ENCODE measurements around the gene HLF.

The HLF gene

DNA sequence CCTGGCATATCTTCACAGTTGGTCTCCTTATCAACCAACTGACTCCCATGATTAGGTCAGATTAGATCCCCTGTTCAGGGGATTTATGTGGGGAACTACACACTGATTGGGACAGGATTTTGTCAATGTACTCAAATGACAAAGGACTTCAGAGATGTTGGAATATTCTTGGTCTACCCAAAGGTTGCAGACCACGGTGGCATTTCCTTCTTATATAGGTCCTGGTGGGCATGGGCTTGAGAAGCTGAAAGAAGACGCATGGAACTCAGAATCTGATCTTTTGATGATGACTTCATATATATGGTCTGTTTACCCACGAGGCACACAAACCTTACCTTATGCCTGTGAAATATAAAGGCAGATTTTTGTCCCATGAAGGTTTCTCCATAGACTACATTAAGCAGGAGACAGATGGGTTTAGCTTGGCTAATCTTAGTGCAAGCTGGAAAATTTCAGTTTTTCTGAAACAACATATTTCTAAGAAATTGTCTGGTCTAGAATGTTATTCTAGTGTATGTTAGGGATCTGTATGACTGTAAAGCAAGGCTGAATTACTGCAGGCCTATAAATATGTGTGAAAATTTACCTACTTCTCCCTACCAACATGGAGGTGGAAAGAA is 33.5 kb downstream of the HLF start:
- no peak overlapping the region for H3K4me3 ChIP-seq (replicated peaks; ENCODE audit: low read depth, low read length)
- H3K27me3 ChIP-seq (replicated peaks; ENCODE audit: control insufficient read depth, insufficient read depth, low read length): no peaks in the 10 kb centered on the region; the same call in 1 of the 2 replicates
- no peaks in the 10 kb centered on the region for H3K36me3 ChIP-seq (ENCODE audit: control insufficient read depth, insufficient read depth, low read length)
- no peak for DNase-seq (ENCODE audit: extremely low read depth, insufficient read length)
- TF ChIP-seq, protein P1, sequence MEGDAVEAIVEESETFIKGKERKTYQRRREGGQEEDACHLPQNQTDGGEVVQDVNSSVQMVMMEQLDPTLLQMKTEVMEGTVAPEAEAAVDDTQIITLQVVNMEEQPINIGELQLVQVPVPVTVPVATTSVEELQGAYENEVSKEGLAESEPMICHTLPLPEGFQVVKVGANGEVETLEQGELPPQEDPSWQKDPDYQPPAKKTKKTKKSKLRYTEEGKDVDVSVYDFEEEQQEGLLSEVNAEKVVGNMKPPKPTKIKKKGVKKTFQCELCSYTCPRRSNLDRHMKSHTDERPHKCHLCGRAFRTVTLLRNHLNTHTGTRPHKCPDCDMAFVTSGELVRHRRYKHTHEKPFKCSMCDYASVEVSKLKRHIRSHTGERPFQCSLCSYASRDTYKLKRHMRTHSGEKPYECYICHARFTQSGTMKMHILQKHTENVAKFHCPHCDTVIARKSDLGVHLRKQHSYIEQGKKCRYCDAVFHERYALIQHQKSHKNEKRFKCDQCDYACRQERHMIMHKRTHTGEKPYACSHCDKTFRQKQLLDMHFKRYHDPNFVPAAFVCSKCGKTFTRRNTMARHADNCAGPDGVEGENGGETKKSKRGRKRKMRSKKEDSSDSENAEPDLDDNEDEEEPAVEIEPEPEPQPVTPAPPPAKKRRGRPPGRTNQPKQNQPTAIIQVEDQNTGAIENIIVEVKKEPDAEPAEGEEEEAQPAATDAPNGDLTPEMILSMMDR (IDR thresholded peaks at IDR 0.05; ENCODE audit: insufficient read depth, low read length, poor library complexity, severe bottlenecking): no peak

DNA sequence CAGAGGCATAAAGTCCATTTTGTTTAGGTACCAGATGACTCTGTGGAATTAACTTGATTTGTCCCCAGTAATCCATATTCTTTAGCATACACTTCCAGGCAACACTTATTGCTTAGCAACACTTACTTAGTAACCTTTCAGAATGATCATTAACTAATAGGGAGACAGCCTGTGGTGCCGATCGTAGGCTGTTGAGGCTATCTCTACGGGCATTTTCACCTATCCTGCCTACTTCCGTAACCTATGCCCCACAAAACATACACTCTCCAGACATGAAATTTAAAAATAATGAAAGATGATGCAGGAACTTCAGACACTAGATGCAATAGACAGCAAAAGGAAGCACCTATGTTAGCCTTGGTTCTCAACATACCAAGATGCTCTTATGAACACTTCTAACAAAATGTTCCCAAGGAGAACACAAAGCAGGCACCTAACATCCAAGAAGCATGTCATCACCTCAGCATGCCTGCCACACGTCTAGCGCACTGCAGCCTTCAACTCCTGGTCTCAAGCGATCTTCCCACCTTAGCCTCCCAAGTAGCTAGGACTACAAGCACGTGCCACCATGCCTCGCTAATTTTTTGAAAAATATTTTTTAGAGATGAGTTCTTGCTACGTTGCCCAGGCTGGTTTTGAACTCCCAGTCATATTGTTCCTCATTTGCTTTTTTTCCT is 34.5 kb downstream of the HLF start:
- Histone ChIP-seq H3K4me3 (replicated peaks; ENCODE audit: low read depth, low read length) (no peak overlapping the region), H3K36me3 (ENCODE audit: control insufficient read depth, insufficient read depth, low read length) (no peaks in the 10 kb centered on the region), H3K27me3 (replicated peaks; ENCODE audit: control insufficient read depth, insufficient read depth, low read length) (no peaks in the 10 kb centered on the region)
- no peak for DNase-seq (ENCODE audit: extremely low read depth, insufficient read length)
- TF ChIP-seq, protein P1 (IDR thresholded peaks at IDR 0.05; ENCODE audit: insufficient read depth, low read length, poor library complexity, severe bottlenecking): no peak

DNA sequence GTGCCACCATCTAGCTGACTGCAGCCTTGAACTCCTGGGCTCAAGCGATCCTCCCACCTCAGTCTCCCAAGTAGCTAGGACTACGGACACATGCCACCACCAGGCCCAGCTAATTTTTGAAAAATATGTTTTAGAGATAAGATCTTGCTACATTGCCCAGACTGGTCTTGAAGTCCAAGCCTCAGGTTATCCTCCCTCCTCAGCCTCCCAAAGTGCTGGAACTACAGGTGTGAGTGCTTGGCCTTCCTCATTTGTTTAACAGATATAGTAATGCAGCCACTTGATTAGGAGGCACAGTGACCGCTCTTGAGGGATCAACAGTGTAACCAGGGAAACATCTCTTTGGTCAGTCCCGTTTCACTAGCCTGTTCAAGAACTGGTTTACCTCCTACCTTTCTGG is 35.1 kb downstream of the HLF start:
- TF ChIP-seq, protein P1 (IDR thresholded peaks at IDR 0.05; ENCODE audit: insufficient read depth, low read length, poor library complexity, severe bottlenecking): no peak
- H3K4me3 ChIP-seq (replicated peaks; ENCODE audit: low read depth, low read length): no peak overlapping the region

DNA sequence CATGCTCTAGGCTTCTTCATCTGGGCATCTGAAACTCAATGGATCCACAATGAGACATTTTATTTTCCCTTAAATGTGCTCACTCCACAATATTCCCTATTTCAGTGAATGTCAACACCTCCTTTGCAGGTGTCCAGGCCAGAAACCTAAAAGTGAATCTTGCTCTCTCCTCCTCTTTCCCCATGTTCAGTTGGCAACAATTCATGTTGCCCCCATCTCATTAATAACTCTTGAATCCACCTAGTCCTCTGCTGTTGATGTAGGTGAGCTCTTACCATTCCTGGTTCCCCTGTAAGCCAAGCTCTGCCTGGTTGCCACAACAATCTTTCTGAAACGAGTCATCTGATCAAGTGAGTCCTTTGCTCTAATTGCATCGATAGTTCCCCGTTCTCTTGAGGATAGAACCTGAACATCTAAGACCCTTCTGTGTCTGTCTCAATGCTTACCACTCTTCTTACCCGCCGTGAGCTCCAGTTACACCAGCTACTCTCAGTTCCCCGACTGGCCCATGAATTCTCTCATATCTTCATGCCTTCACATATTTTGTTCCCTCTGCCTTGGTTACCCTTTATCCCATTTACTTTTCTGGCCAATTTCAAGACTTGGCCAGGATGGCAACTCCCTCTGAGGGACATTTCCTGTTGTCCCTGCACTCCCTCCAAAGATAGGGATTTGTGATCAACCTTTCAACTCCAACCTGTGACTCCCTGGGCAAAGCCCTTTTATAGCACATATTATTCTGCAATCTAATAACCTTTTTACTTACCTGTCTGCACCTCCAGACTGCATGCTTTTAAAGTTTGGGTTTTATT is 35.9 kb downstream of the HLF start:
- Histone ChIP-seq H3K27me3 (replicated peaks; ENCODE audit: control insufficient read depth, insufficient read depth, low read length) (no peaks in the 10 kb centered on the region), H3K36me3 (ENCODE audit: control insufficient read depth, insufficient read depth, low read length) (no peaks in the 10 kb centered on the region), H3K4me3 (replicated peaks; ENCODE audit: low read depth, low read length) (no peak overlapping the region)
- TF ChIP-seq, protein P1 (IDR thresholded peaks at IDR 0.05; ENCODE audit: insufficient read depth, low read length, poor library complexity, severe bottlenecking): no peak
- DNase-seq (ENCODE audit: extremely low read depth, insufficient read length): no peak

More for the DNA sequence above, 35.1 kb downstream of the HLF start:
- no peak for DNase-seq (ENCODE audit: extremely low read depth, insufficient read length)
- Histone ChIP-seq H3K36me3 (ENCODE audit: control insufficient read depth, insufficient read depth, low read length) (no peaks in the 10 kb centered on the region), H3K27me3 (replicated peaks; ENCODE audit: control insufficient read depth, insufficient read depth, low read length) (no peaks in the 10 kb centered on the region)

DNA sequence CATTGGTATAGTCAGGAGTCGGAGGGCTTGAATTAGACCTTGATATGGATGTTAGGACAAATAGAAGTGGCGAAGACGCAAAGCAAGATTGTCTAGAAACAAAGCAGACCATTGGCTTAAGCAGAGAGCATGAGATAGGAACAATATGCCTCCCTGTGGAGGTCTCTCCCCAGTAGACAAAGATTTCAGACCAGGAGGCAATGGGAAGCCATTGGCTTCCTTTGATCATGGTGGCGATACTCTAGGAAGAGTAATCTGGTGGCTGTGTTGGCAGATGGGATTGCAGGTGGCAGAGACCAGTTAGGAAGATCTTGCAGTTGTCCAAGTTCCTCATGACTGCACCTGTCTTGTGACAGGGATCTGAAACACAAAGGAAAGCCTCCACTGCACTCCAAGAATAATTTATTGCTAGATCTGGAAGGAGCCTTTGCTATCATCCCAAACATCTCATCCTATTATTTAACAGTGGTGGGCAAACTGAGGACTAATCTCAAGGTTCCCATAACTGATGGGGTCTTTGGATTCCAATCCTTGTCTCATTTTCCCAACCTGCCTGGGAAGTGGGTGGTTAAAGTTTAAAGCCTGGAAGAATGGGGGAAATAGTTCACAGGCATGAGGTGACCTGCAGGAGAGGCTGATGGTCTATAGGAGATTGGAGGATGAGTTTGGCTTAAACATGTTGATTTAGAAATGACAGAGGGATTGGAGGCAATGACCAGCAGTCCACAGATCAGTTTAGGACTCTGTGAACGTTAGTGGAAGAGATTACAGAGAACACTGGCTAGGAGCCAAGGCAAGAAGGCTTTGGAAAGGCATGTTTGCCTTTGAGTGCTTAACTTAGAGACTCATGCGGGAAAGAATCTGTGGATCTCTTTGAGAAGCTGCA is 37.0 kb downstream of the HLF start:
- no peaks in the 10 kb centered on the region for H3K27me3 ChIP-seq (replicated peaks; ENCODE audit: control insufficient read depth, insufficient read depth, low read length)
- no peak for DNase-seq (ENCODE audit: extremely low read depth, insufficient read length)
- H3K36me3 ChIP-seq (ENCODE audit: control insufficient read depth, insufficient read depth, low read length): no peaks in the 10 kb centered on the region
- TF ChIP-seq, protein P1 (IDR thresholded peaks at IDR 0.05; ENCODE audit: insufficient read depth, low read length, poor library complexity, severe bottlenecking): no peak
- no peak overlapping the region for H3K4me3 ChIP-seq (replicated peaks; ENCODE audit: low read depth, low read length)

Data from GM06990 (cell line).